HEK293 (cell line): ENCODE measurements around the gene AP2A1.

Source experiments
- CTCF ChIA-PET: fragments of 350-600 bp; formaldehyde crosslinking; extraction: SDS; loops from one replicate; lab custom pipeline; 2021; ENCODE audit warnings: antibody characterized with exemption; lab: Yijun Ruan, JAX
- POLR2A ChIA-PET: fragments of 300-600 bp; formaldehyde crosslinking; extraction: SDS; loops from one replicate; lab custom pipeline; 2020; ENCODE audit warnings: antibody characterized with exemption, inconsistent platforms; lab: Yijun Ruan, JAX
- H3K27ac ChIP-seq: fragments of 200-500 bp; sonication (Bioruptor generic); 2 replicates; pipeline ENCODE4 v1.5.1; 2014; ENCODE audit warnings: low read depth, low read length, control low read depth, inconsistent platforms; ENCODE audit errors: extremely low read depth
- H3K36me3 ChIP-seq, 2 experiments: fragments of 200-500 bp in 1 of 2; sonication (Bioruptor generic) in 1 of 2; 1 replicate in 1 of 2; 2 replicates in 1 of 2; pipeline ENCODE4 v1.5.1; 2014 to 2017; ENCODE audit warnings: inconsistent platforms in 2 of 2, low read length in 2 of 2; ENCODE audit not compliant: control insufficient read depth in 2 of 2, insufficient read depth in 1 of 2
- H3K4me1 ChIP-seq: fragments of 200-500 bp; sonication (Bioruptor generic); 2 replicates; pipeline ENCODE4 v1.5.1; 2014; ENCODE audit warnings: mild to moderate bottlenecking, low read length, inconsistent platforms; ENCODE audit not compliant: control insufficient read depth, insufficient read depth
- H3K4me3 ChIP-seq: 2 replicates; pipeline ENCODE4 v1.5.1; 2011; ENCODE audit warnings: low read depth, mild to moderate bottlenecking, control low read depth, low read length, moderate library complexity
- H3K9me3 ChIP-seq: fragments of 200-500 bp; sonication (Bioruptor generic); 2 replicates; pipeline ENCODE4 v1.5.1; 2014; ENCODE audit warnings: low read depth, low read length, inconsistent platforms; ENCODE audit not compliant: control insufficient read depth, insufficient read depth
- AEBP2 ChIP-seq: fragments of 450-650 bp; formaldehyde crosslinking; IDR thresholded peaks from 2 replicates; pipeline ENCODE4 v1.5.1; 2016; ENCODE audit warnings: missing biosample characterization, missing genetic modification characterization, borderline replicate concordance
- BCL11A ChIP-seq: fragments of 450-650 bp; formaldehyde crosslinking; IDR thresholded peaks from 2 replicates; pipeline ENCODE4 v1.5.1; 2016; ENCODE audit warnings: low read depth, missing biosample characterization, missing genetic modification characterization
- CTCF ChIP-seq: fragments of 450-650 bp; formaldehyde crosslinking; IDR thresholded peaks from 2 replicates; pipeline ENCODE4 v1.5.1; 2016; ENCODE audit warnings: missing biosample characterization, missing genetic modification characterization
- GLIS1 ChIP-seq: fragments of 450-650 bp; formaldehyde crosslinking; IDR thresholded peaks from 2 replicates; pipeline ENCODE4 v1.5.1; 2016; ENCODE audit warnings: missing biosample characterization, missing genetic modification characterization
- KLF10 ChIP-seq: fragments of 450-650 bp; IDR thresholded peaks from 2 replicates; pipeline ENCODE4 v1.5.1; 2018; ENCODE audit warnings: missing biosample characterization, mild to moderate bottlenecking, missing genetic modification characterization
- SCRT1 ChIP-seq: fragments of 450-650 bp; formaldehyde crosslinking; IDR thresholded peaks from 2 replicates; pipeline ENCODE4 v1.5.1; 2016; ENCODE audit warnings: missing biosample characterization, missing genetic modification characterization, borderline replicate concordance
- ZBTB8A ChIP-seq: fragments of 450-650 bp; formaldehyde crosslinking; IDR thresholded peaks from 2 replicates; pipeline ENCODE4 v1.5.1; 2016; ENCODE audit warnings: missing biosample characterization, missing genetic modification characterization
- ZEB2 ChIP-seq: fragments of 450-650 bp; formaldehyde crosslinking; IDR thresholded peaks from 2 replicates; pipeline ENCODE4 v1.5.1; 2016; ENCODE audit warnings: missing biosample characterization, missing genetic modification characterization
- ZNF121 ChIP-seq: fragments of 450-650 bp; formaldehyde crosslinking; IDR thresholded peaks from 2 replicates; pipeline ENCODE4 v1.5.1; 2016; ENCODE audit warnings: missing biosample characterization, missing genetic modification characterization
- ZNF132 ChIP-seq: fragments of 450-650 bp; formaldehyde crosslinking; IDR thresholded peaks from 2 replicates; pipeline ENCODE4 v1.5.1; 2017; ENCODE audit warnings: missing biosample characterization, missing genetic modification characterization, borderline replicate concordance
- ZNF146 ChIP-seq: fragments of 450-650 bp; formaldehyde crosslinking; IDR thresholded peaks from 2 replicates; pipeline ENCODE4 v1.5.1; 2016; ENCODE audit warnings: missing biosample characterization, missing genetic modification characterization
- ZNF169 ChIP-seq: fragments of 450-650 bp; formaldehyde crosslinking; IDR thresholded peaks from 2 replicates; pipeline ENCODE4 v1.5.1; 2016; ENCODE audit warnings: missing biosample characterization, missing genetic modification characterization
- ZNF184 ChIP-seq: fragments of 450-650 bp; IDR thresholded peaks from 2 replicates; pipeline ENCODE4 v1.5.1; 2018; ENCODE audit warnings: missing biosample characterization, mild to moderate bottlenecking, missing genetic modification characterization
- ZNF202 ChIP-seq: fragments of 450-650 bp; formaldehyde crosslinking; IDR thresholded peaks from 2 replicates; pipeline ENCODE4 v1.5.1; 2016; ENCODE audit warnings: missing biosample characterization, missing genetic modification characterization, borderline replicate concordance
- ZNF211 ChIP-seq: fragments of 450-650 bp; formaldehyde crosslinking; IDR thresholded peaks from 2 replicates; pipeline ENCODE4 v1.5.1; 2016; ENCODE audit warnings: low read depth, missing biosample characterization, missing genetic modification characterization
- ZNF280D ChIP-seq: fragments of 450-650 bp; formaldehyde crosslinking; IDR thresholded peaks from 2 replicates; pipeline ENCODE4 v1.5.1; 2016; ENCODE audit warnings: missing biosample characterization, missing genetic modification characterization
- ZNF394 ChIP-seq: fragments of 450-650 bp; formaldehyde crosslinking; IDR thresholded peaks from 2 replicates; pipeline ENCODE4 v1.5.1; 2016; ENCODE audit warnings: missing biosample characterization, missing genetic modification characterization, mild to moderate bottlenecking, moderate library complexity, borderline replicate concordance
- ZNF404 ChIP-seq: fragments of 450-650 bp; formaldehyde crosslinking; IDR thresholded peaks from 2 replicates; pipeline ENCODE4 v1.5.1; 2017; ENCODE audit warnings: missing biosample characterization, missing genetic modification characterization
- ZNF433 ChIP-seq: fragments of 450-650 bp; formaldehyde crosslinking; IDR thresholded peaks from 2 replicates; pipeline ENCODE4 v1.5.1; 2016; ENCODE audit warnings: missing biosample characterization, missing genetic modification characterization, low read depth
- ZNF544 ChIP-seq: fragments of 450-650 bp; formaldehyde crosslinking; IDR thresholded peaks from 2 replicates; pipeline ENCODE4 v1.5.0; 2017; ENCODE audit warnings: missing biosample characterization, missing genetic modification characterization
- ZNF549 ChIP-seq: fragments of 450-650 bp; IDR thresholded peaks from 2 replicates; pipeline ENCODE4 v1.5.1; 2018; ENCODE audit warnings: missing biosample characterization, missing genetic modification characterization, mild to moderate bottlenecking, inconsistent platforms, moderate library complexity
- ZNF600 ChIP-seq: fragments of 450-650 bp; formaldehyde crosslinking; IDR thresholded peaks from 2 replicates; pipeline ENCODE4 v1.5.1; 2016; ENCODE audit warnings: missing biosample characterization, missing genetic modification characterization
- ZNF621 ChIP-seq: fragments of 450-650 bp; formaldehyde crosslinking; IDR thresholded peaks from 2 replicates; pipeline ENCODE4 v1.5.1; 2017; ENCODE audit warnings: missing biosample characterization, missing genetic modification characterization
- ZNF624 ChIP-seq: fragments of 450-650 bp; formaldehyde crosslinking; IDR thresholded peaks from 2 replicates; pipeline ENCODE4 v1.5.1; 2017; ENCODE audit warnings: missing biosample characterization, missing genetic modification characterization
- ZNF639 ChIP-seq: fragments of 450-650 bp; formaldehyde crosslinking; IDR thresholded peaks from 2 replicates; pipeline ENCODE4 v1.5.1; 2016; ENCODE audit warnings: missing biosample characterization, missing genetic modification characterization
- ZSCAN16 ChIP-seq: fragments of 450-650 bp; formaldehyde crosslinking; IDR thresholded peaks from 2 replicates; pipeline ENCODE4 v1.5.1; 2016; ENCODE audit warnings: missing biosample characterization, missing genetic modification characterization
- ZSCAN5A ChIP-seq: fragments of 450-650 bp; formaldehyde crosslinking; IDR thresholded peaks from 2 replicates; pipeline ENCODE4 v1.5.1; 2016; ENCODE audit warnings: missing biosample characterization, missing genetic modification characterization

The AP2A1 gene

GRCh38 chr19:49816590-49816989 is 49.8 kb downstream of the AP2A1 start:
- Histone ChIP-seq H3K27ac (no peak overlapping the region), H3K4me3 (no peak overlapping the region)

GRCh38 chr19:49817964-49818648 is 51.3 kb downstream of the AP2A1 start, which contains the start of gene MED25:
Gene MED25 (plus strand): TSS chr19:49818289. CDS start chr19:49818342, 53 bp downstream.
- POLR2A ChIA-PET: interaction anchor here (0.7 to 1.2 kb wide), 5 partner anchors 30 to 112 kb away, joined by 3 to 4 read pairs (median 3); partner anchors contain the start of genes NUP62 and PTOV1
- no peaks in the 10 kb centered on the region for H3K9me3 ChIP-seq
- peak within 1 kb of the TSS; percentile 89 for H3K4me3 ChIP-seq
- H3K36me3 ChIP-seq: peaks cover 14 to 21% of the 10 kb centered on the region in 2 experiments
- H3K4me1 ChIP-seq: peaks cover 17% of the 10 kb centered on the region; the same call in 1 of the 2 replicates
- CTCF ChIA-PET: interaction anchor here (0.7 kb wide), 1 partner anchor 30 kb away, joined by 3 read pairs; no protein-coding TSS in a partner anchor
- peak within 1 kb of the TSS; percentile 85 for H3K27ac ChIP-seq
- TF ChIP-seq ZNF211 (tag by site-specific recombination) (no peak), SCRT1 (tag by site-specific recombination) (no peak), ZSCAN16 (tag by site-specific recombination) (no peak), ZSCAN5A (tag by site-specific recombination) (no peak; the same call in 1 of the 2 replicates), ZNF280D (tag by site-specific recombination) (no peak), ZNF600 (tag by site-specific recombination) (no peak), ZNF184 (tag by site-specific recombination) (no peak), ZEB2 (no peak; the same call in 1 of the 2 replicates), ZNF639 (tag by site-specific recombination) (no peak), ZNF146 (tag by site-specific recombination) (no peak), ZBTB8A (tag by site-specific recombination) (peak; percentile 76), ZNF202 (no peak), CTCF (tag by site-specific recombination) (peak; percentile 45), ZNF433 (tag by site-specific recombination) (no peak), BCL11A (tag by site-specific recombination) (no peak), ZNF404 (tag by site-specific recombination) (no peak), ZNF624 (tag by site-specific recombination) (no peak), ZNF132 (no peak), KLF10 (tag by site-specific recombination) (no peak), ZNF549 (tag by site-specific recombination) (no peak), GLIS1 (peak; percentile 52), ZNF621 (no peak), ZNF169 (tag by site-specific recombination) (no peak), AEBP2 (tag by site-specific recombination) (no peak)

More at GRCh38 chr19:49816590-49816989, 49.8 kb downstream of the AP2A1 start:
- peaks cover 8 to 11% of the 10 kb centered on the region in 2 experiments for H3K36me3 ChIP-seq
- ChIA-PET CTCF (no interaction called here), POLR2A (no interaction called here)
- H3K9me3 ChIP-seq: no peaks in the 10 kb centered on the region
- H3K4me1 ChIP-seq: peaks cover 17% of the 10 kb centered on the region; the same call in 1 of the 2 replicates
- TF ChIP-seq ZNF121 (tag by site-specific recombination) (0 out of 2 replicates have a peak, but pooled peaks have one; percentile 49), ZNF394 (tag by site-specific recombination) (peak; percentile 13; the same call in 1 of the 2 replicates), ZNF544 (tag by site-specific recombination) (no peak)
